DMS79 treated with DMSO at 0.1 percent for 48 hours (cell line): Measurements from ENCODE around the gene ZNF438.
"Not testable (repeated sequence)": the region's sequence is repeated elsewhere in the genome, so short reads cannot be mapped to it uniquely, and the experiment has no call there.

Experiments
- DNase-seq: peaks from one replicate; lab custom pipeline; 2025; lab: John Stamatoyannopoulos, UW

ZNF438 gene

DNA sequence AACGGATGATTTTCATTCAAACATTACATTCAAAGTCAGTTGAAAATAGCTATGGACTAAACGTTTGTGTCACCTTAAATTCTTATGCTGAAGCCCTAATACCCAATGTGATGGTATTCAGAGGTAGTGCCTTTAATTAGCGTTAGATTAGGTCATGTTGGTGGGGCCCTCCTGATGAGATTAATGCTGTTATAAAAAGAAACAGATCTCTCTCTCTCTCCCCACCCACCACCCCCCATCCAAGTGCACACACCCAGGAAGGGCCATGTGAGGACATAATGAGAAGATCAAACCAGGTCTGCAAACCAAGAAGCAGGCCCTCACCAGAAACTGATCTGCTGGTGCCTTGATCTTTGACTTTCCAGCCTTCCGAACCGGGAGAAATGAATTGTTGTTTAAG, 44.2 kb downstream of the ZNF438 start:
- DNase-seq: no peak

DNA sequence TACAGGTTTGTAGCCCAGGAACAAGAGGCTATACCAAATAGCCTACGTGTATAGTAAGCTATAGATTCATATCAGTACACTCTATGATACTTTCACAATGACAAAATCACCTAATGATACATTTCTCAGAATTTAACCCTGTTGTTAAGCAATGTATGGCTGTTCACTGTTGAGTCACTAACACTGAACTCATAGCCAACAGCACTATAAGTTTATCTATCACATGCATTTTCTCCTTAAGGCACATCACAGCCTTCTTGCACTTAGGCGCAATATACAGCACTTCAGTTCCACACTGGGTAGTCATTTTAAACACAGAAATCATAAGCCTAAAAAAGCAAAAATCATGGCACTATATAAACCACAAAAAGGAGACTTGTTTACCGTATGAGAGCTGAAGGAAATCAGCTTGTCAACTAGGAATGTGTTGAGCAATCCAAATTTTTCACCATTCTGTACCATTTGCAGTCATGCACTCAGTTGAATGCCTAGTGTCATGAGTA, 45.6 kb downstream of the ZNF438 start:
- DNase-seq: no peak

DNA sequence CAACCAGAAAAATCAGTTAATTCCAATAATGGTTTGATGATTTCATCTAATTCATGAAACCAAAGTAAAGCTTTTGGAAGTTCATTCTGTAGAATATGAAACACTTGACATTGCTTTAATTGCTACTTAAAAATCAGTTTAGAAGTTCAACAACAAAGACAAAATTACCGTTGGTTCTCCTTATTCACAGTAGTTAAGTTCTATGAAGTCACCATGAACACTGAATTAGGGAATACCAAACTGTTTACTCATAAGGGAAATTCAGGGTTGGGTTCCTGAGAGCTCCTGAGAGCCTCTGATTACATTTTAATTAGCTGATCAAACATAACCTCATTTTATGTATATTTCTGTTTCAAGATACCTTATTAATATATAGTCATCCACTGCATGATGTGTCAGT, 46.2 kb downstream of the ZNF438 start:
- no peak for DNase-seq

DNA sequence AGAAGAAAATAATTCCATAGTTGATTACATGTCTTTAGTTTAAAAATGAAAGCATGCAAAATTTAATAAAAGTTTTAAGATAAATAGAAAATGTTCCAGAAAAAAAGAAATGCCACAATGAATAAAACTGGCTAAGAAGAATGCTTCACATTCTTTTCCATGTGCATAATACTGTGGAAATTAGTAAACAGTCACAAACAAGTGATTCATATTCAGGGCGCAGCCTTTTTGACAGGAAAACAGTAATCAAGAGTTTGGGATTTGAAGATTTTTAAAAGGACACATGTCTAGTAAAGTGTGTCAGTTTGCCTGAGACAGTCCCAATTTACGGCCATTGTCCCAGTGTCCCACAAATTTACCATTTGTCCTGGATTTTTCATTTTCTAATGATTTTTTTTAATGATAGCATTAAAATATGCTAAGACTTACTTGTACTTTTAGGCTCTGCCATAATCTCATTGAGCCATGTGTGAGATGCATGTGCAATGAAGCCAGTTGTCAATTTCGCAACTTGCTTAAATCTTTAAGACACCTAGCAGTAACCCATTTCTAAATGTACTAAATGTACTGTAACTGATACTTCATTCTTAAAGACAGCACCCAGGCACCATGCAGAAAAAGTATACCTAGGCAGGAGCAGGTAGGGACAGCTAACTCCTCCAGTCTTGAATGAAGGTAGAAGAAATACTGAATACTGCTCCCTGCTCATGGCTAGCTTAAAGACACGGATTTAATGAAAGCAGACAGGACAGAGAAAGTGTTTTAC, 46.9 kb downstream of the ZNF438 start:
- DNase-seq: no peak

DNA sequence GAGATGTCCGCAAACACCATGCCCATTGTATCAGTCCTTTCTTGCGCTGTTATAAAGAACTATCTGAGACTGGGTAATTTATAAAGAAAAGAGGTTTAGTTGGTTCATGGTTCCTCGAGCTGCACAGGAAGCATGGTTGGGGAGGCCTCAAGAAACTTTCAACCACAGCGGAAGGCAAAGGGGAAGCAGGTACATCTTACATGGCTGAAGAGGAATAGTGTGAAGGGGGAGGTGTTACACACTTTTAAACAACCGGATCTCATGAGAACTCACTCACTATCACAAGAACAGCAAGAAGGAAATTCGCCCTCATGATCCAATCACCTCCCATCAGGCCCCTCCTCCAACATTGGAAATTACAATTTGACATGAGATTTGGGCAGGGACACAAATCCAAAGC, 48.5 kb downstream of the ZNF438 start:
- DNase-seq: not testable (repeated sequence)

DNA sequence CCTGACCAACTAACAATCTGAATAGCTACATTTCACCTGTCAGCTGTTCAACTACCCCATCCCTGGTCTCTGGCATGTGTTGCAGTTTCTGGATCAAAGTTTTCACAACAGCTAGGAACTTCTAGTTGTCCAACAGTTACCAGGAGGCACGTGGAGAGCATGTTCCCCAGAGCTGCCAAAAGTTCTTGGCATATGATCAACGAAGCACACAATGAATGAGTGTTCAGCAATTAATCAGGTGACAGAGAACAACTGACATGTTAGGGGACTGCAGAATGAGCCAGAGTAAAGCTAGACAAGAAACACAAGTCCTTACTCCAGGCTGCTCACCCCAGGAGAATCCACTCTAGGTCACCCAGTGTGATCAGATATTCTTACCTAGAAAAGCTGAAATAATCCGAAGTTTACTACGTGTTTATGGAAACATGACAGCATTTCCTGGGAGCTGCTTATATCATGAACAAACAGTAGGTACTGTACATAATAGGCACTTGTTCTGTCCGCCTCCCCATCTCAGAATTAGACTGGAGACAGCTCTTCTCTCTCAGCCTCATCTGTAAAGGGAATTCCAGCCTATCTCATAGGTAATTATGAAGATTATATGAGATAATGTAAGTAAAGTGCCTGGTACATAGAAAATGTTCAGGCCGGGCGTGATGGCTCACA, 50.6 kb downstream of the ZNF438 start:
- DNase-seq: no peak

DNA sequence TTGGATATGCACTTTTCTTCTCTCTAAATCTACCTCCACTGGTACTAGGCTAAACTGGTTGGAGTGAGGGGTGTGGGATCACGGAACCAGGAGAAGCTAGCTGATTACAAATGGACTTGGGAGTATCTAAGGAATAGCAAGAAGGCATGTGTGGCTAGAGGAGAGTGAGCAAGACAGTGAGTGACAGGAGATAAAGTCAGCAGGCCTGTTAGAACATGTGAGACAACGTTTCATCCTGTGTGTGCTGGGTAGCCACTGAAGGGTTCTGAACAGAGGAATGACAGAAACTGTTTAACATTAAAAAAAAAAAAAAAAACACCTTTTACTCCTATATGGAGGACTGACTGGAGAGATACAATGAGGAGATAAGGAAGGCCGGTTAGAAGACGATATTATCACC, 51.7 kb downstream of the ZNF438 start:
- no peak for DNase-seq

DNA sequence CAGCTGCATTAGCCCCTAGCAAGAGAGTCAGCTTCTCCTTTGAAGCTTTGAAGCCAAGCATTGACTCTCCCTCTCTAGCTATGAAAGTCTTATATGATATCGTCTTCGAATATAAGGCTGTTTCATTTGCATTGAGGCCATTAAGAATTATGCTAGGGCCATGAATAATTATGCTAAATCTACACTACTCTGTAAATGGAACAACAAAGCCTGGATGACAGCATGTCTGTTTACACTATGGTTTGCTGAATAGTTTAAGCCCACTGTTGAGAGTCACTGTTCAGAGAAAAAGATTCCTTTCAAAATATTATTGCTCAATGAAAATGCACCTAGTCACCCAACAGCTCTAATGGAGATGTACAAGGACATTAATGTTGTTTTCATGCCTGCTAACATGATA, 52.8 kb downstream of the ZNF438 start:
- no peak for DNase-seq

DNA sequence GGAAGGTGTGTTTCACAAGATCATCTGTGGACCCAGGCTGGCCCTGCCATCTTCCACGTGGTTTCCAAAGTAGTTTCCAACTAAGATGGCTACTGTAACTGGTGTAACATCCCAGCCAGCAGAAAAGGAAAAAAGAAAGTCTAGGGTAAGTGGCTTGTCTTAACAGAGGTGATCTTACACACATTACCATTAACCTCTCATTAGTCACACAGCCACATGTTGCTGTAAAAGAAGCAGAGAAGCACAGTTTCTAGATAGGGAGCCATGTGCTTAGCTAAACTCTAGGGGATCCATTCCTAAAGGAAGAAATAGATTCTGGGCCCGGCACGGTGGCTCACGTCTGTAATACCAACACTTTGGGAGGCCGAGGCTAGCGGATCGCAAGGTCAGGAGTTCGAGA, 54.3 kb downstream of the ZNF438 start:
- DNase-seq: no peak

DNA sequence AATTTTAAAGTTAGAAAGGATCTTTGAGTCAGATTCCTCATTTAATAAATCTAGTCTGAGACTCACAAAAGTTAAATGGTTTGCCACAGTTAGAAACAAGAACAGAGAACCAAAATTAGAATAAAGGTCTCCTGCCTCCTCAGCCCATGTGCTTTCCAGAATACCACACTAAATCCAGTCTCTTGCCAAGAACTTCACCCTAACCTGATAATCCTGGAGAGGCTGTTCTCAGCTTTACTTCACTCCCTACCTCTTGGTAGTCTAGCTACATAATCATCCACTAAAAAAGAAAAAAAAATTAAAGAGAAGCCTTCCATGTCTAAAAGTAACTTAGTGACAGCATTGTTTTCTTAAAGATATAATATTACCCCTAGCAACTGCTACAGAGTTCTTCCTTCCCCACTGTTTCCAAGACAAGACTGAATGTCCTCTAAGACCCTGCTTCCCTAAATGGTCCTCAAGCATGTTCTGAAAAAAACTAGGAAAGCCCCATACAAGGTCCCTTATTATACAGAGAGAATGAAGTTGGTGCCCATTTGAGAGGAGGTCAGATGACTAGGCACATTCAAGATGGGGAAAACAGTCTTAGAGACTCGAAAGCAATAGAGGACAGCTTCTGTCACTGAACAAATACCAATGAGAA, 56.8 kb downstream of the ZNF438 start:
- DNase-seq: no peak

DNA sequence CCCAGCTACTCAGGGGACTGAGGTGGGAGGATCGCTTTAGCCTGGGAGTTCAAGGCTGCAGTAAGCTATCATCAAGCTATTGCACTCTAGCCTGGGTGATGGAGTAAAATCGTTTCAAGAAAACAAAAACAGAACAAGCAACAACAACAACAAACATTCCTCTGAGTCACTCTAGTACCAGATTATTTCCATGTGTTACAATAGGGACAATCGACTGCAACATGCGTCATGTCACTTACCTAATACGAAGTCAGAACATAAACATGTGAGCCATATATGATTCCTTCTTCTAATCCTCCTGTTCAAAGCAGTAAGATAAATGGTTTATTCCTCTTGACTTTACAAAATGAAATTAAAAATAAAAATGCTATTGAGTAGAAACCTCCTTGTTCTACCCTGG, 57.3 kb downstream of the ZNF438 start:
- no peak for DNase-seq

DNA sequence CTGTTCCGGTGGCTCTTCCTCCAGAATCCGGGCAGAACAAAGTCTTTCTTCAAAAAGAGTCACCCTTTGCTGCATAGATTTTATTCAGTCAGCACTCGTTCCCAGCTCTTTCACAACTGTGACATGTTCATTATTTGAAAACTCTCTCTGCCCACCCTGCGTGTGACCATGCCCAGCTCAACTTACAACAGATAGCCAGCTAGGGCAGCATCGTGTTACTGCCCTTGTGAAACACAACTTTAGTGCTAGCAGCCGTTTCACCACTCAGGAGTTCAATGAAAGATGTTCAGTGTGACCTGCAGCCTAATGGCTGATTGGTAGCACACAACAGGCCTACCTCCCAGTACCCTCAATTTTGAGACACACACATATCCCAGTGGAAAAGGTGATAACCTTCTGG, 57.9 kb downstream of the ZNF438 start:
- no peak for DNase-seq

DNA sequence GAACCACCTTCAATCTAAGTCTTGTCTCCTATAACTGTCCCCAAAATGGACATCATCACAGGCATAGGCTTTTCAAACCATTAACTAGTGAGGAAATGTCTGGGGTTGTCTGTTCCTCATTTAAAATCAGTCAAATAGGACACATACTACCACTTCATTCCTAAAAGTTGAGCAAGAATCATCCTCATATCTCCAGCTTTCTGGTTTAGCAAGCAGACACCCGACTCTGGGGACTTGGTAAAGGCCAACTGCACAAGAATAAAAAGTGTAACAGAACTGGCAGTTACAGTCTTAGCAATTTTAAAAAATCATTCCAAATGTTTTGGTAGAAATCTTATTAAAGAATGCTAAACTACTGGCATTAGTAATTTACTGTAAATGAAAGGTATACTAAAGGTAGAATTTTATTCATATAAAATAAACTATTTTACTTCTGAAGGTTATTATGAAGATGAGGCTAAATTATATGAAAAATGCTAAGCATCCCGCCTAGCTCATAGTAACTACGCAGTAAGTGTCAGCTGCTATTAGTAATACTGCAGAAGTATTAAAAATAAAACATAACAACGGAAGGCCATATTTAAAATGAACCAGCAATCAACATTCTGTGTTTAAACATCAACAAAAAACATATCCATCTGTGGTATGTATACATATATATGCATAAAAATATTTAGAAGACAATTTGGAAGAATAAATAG, 60.8 kb downstream of the ZNF438 start:
- no peak for DNase-seq

DNA sequence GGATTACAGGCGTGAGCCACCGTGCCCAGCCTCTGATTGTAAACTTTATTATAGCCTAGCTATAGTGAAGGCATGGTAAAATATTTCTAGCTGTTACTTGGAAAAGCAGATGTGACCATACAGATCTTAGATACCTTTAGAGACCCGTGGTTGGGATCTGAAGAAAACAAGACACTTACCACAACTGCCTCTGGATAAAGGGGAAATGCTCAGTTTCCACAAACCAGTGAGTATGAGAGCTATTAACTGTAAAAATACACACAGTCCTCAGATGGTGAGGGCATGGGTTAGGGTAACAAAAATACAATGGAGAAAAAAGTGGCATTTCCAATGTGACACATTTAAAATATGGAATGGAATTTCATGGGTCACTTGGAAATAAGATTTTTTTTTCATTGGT, 63.0 kb downstream of the ZNF438 start:
- DNase-seq: no peak

DNA sequence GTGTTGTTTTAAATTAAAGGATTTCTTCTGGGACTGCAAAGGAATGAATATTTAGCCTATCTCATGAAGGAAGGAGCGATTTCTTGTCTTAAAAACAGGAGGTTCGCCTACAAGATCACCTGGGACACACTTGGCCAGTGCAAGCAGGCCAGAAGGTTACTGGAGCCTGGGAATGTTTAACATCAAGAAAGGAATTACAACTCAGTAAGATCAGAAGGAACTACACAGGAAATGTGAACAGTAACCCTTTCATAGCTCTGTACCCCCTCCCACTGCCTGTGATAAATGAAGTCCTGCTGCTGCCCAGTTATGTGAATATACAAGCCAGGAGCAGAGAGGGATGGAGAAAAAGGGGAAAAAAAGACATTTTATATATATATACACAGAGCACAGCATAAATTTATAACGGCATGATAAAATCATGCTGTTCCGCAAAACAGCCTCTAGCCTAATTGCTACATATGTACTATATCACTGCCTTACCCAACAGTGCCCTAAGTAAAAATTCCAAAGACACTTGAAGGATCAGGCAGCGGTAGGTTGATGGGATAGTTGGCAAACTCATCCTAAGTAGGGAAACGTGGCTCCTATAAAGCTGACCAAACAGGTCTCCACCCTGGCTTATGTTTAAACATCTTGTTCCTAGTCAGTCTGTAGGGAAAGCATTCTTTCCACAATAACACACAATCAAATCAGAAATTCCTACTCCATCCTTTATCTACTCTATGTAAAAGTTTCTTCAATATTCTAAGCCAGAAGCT, 63.8 kb downstream of the ZNF438 start:
- no peak for DNase-seq

DNA sequence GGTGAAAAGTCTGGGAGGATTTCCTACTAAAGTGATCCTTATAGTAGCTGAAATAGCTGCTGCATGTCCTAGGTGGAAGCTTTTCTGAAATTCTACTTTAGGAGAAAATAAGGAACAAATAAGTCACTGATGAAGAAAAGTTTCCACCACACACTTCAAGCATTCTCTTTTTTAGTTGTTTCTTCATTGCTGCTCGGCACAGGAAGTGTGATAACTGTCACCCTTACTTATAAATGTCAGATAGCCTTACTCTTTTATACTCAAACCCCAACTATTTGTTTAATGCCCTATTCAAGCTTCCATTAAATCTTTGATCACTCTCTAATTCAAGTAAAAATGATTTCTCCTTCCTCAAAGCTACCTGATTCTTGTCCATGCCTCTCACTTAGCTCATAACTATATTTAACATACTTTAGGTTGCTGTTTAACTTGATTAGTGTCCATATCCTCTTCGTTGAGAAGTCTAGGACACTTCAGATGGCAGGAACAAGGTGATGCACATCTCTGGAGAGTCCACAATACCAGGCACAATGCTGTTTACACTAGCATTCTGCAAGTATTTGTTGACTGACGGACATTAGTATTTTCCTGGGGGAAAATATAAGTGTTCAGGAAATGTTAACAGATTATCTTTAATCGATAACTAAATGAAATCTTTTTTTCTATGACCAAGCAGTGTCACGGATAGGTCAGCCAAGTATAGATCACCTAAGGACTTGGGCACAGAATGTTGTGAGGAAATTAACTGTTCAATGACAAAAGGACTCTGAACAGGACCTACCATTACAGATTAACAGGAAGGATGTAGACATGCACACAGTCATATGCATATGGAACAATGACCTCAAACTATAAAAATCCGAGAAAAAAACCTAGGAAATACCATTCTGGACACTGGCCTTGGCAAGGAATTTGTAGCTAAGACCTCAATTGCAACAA, 67.4 kb downstream of the ZNF438 start:
- DNase-seq: no peak

DNA sequence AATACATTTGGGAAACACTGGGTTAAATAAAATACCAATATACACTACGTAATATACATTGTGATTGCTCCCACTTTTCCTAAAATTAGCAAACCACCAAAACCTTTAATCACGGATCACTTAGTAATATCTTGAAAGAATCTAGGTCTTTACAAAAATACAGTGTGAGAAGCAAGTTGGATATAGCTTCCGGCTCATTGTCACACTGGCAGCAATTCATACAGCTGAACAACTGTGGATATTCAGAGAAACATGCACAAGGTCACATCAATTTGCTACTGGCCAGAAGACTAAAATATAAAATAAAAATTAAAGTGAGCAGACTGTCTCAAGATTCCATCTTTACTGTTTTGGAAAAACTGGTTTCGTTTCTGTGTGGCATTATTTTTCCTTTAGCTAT, 69.1 kb downstream of the ZNF438 start:
- no peak for DNase-seq

DNA sequence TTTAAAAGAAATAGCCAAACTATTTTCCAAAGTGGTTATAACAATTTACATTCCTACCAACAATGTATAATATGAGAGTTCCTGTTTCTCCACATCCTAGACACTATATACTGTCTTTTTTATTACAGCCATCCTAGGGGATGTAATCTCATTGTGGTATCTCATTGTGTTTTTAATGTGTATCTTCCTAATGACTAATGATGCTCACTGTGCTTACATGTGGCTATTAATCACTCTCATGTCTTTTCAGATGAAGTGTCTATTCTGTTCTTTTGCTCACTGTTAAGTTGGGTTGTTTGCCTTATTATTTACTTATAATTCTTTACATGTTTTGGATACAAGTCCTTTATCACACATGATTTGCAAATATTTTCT, 71.8 kb downstream of the ZNF438 start:
- no peak for DNase-seq

DNA sequence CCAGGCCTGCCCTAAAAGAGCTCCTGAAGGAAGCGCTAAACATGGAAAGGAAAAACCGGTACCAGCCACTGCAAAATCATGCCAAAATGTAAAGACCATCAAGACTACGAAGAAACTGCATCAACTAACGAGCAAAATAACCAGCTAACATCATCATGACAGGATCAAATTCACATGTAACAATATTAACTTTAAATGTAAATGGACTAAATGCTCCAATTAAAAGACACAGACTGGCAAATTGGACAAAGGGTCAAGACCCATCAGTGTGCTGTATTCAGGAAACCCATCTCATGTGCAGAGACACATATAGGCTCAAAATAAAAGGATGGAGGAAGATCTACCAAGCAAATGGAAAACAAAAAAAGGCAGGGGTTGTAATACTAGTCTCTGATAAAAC, 82.4 kb downstream of the ZNF438 start:
- not testable (repeated sequence) for DNase-seq

DNA sequence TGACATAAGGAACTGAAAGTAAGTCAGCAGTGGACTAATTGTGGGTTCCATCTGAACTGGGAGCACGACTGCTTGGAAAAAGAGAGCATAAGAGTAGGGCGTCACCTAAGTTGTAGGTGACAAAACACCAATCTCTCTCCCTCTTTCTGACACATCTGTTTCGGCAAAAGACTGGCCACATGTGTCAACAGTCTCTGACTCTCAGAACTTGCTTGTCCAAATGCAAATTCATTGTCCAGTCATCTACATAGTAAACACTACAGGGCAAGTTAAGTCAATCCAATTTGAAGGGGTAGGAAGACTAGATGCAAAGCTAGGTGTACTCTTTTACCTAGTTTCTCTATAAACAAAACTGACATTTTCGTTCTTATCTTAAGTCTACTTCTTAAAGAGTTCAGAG, 87.7 kb downstream of the ZNF438 start:
- DNase-seq: no peak

DNA sequence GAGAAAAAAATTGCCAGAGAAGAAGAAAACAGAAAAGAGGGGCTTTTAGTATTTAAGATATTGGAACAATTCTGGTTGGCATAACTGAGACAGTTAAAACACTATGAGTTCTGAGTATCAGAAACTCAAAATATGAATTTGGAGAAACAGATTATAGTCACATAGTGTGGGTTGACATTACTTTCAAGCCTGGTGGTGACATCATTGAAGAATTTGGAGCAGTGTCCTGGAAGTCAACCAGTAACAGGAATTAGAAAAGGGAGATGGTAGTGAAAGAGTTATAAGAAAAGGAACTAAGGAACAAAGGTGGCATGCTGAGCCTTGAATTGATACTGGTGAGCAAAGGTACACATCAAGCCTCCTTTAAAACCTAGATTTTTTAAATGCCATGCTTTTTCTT, 88.2 kb downstream of the ZNF438 start:
- DNase-seq: no peak
